ENCODE results near the gene DUS1L. TPM values are rescaled to one million over a fixed set of nuclear protein-coding genes. Genes with fewer than 3 reads are reported as not detected.

Gene DUS1L
- total RNA-seq, 4 donors from 2014 or later = 65.8 to 113 (median 89.8) TPM

GRCh38 chr17:82098169-82098938 is 32.8 kb upstream of the DUS1L start, which contains the start of gene FASN:
FASN (minus strand) TSS chr17:82098236; CDS start chr17:82096445, 1,791 bp downstream.
- peak within 1 kb of the TSS; percentile 72 for H3K4me3 ChIP-seq (ENCODE audit: low read depth, poor library complexity, severe bottlenecking)
- WGBS, 2 donors = 0 to 2% methylated on average over 31 to 40 of the region's 124 CpGs
- TF ChIP-seq POLR2A (IDR thresholded peaks at IDR 0.05) (peak in 1 of 2 donors; percentile 67), CTCF (IDR thresholded peaks at IDR 0.05) (no peak)
- intact Hi-C loops (cut with DNase I; ENCODE audit: low total_unique reads) = no loop called here
- peak; percentile 89 to 99 for DNase-seq (ENCODE audit: low spot score in 2 of 2)

DNA sequence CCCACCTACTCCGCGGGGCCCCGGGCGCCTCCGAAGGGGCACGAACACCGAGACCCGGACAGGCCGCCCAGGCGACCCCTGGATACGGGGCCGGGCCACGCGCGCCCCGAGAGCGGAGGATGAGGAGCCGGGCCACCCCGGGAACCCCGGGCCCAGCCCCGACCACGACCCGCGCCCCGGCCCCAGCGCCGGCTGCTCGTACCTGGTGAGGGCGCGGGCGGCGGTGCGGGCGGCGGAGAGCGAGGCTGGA is 32.2 kb upstream of the DUS1L start:
- no peak for TF ChIP-seq POLR2A (IDR thresholded peaks at IDR 0.05)
- TF ChIP-seq CTCF (IDR thresholded peaks at IDR 0.05) = no peak
- WGBS, 2 donors = 0% methylated on average over 3 of the region's 36 CpGs; no CpG with 5 or more reads in 1 of the 2 donors
- intact Hi-C loops (cut with DNase I; ENCODE audit: low total_unique reads) = no loop called here
- DNase-seq (ENCODE audit: low spot score in 2 of 2) = no peak
- peak overlapping the region; percentile 72 for H3K4me3 ChIP-seq (ENCODE audit: low read depth, poor library complexity, severe bottlenecking)

DNA sequence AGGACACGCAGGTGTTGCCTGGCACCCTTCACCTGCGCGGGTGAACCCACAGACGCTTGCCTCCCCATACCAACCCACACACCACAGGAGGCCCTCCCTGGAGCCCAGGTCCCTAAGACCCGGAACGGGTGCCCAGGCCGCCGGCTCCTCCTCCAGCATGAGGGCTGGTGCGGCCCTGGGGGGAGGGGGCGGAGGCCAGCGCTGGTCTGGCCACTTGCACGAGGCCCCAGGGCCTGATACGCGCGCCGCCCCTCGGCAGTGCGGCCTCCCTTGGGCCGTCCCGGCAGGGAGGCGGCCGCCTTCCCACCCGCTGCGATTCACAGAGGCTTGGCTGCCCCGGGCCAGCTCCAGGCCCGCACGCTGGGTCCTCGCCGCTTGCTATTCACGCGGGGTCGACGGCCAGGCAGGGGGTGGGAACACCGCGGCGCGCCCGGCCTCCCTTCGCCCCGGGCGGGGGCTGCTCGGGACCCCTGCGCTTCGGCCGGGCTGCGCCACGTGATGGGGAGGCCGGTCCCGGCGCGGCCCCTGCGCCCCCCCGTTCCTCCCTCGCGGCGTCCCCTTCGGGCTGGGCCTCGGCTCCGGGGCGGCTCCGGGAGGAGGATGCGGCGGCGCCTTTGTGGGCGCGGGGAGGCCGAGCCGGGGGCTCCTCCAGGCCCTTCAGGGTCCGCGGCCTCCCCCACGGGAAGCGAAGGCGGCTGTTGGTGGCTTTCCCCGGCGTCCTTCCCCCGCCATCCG is 31.7 kb upstream of the DUS1L start:
- intact Hi-C loops (cut with DNase I; ENCODE audit: low total_unique reads) = no loop called here
- H3K4me3 ChIP-seq (ENCODE audit: low read depth, poor library complexity, severe bottlenecking) = peak overlapping the region; percentile 72
- TF ChIP-seq POLR2A (IDR thresholded peaks at IDR 0.05) (no peak), CTCF (IDR thresholded peaks at IDR 0.05) (no peak)
- WGBS, 2 donors = 1% methylated on average over 18 to 43 of the region's 77 CpGs
- no peak for DNase-seq (ENCODE audit: low spot score in 2 of 2)

GRCh38 chr17:82096709-82097183 is 31.1 kb upstream of the DUS1L start:
- peak overlapping the region; percentile 72 for H3K4me3 ChIP-seq (ENCODE audit: low read depth, poor library complexity, severe bottlenecking)
- DNase-seq (ENCODE audit: low spot score in 2 of 2) = no peak
- 58 to 74% methylated on average over 6 to 8 of the region's 8 CpGs for WGBS, 2 donors
- intact Hi-C loops (cut with DNase I; ENCODE audit: low total_unique reads) = no loop called here
- TF ChIP-seq CTCF (IDR thresholded peaks at IDR 0.05) = no peak
- no peak for TF ChIP-seq POLR2A (IDR thresholded peaks at IDR 0.05)

- DNase-seq (ENCODE audit: low spot score in 2 of 2) = no peak
- intact Hi-C loops (cut with DNase I; ENCODE audit: low total_unique reads) = no loop called here
- TF ChIP-seq CTCF (IDR thresholded peaks at IDR 0.05) = no peak
- no peak for TF ChIP-seq POLR2A (IDR thresholded peaks at IDR 0.05)
- no peak overlapping the region for H3K4me3 ChIP-seq (ENCODE audit: low read depth, poor library complexity, severe bottlenecking)
- WGBS, 2 donors = 95 to 96% methylated on average over 33 to 34 of the region's 35 CpGs
Observed at GRCh38 chr17:82095777-82096708, 30.4 kb upstream of the DUS1L start.
